GM18517 (cell line): ENCODE results near the gene NTRK2.

Experiments used
- ATAC-seq: cut with Tn5 transposase; IDR thresholded peaks from one replicate; pipeline ENCODE4 v1.9.1; 2021; ENCODE audit warnings: mild to moderate bottlenecking, moderate library complexity; ENCODE audit not compliant: unreplicated experiment

NTRK2 gene

DNA sequence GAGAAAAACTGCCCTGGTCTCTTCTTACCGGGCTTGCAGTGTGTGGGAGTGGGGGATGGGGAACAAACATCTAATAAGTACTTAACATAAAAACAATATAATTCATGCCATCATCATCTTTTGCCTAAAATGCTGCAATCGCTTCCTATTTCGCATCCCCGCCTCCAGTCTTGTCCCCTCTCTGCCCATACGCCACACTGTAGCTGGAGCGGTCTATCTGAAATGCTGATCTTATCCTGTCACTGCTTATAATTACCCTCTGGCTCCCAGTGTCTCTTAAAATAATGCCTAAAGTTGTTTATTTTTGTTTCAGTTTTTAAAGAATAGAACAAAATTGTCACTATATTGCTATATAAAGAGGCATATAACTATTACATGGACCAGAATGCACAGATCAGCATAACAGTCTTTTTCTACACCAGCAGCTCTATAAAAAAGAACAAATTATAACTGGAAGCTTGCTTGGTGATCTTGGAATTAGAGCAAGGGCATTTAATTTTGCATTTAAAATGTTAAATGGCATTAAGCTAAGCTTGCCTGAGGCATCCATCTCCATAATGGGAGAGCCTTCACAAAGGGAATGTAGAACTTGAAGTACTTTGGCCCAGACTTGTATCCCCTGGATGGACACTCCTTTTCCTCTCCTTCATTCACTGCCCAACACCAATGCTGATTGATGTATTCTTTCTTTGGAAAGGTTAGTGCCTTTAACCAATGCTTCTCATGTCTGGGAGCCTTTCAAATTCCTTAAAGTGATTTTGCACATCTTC is 12.2 kb downstream of the NTRK2 start:
- no peak for ATAC-seq

DNA sequence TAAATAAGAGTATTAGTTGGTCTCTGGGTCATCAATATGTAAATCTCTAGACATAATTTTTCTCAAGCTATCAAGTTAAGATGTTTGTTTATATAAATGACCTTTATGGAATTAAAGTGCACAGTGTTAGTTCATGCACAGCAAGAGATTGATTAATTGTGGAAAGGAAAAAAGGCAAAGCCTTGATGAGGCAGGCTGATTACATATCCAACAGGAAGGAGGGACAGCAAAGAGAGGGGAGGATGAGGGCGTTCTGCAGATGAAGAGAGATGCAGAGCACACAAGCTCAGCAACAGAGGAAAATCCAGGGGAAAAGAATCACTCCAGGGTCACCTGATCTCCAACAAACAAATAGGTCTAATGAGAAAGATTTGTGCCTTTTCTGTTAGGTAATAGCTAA is 16.5 kb downstream of the NTRK2 start:
- ATAC-seq: no peak

DNA sequence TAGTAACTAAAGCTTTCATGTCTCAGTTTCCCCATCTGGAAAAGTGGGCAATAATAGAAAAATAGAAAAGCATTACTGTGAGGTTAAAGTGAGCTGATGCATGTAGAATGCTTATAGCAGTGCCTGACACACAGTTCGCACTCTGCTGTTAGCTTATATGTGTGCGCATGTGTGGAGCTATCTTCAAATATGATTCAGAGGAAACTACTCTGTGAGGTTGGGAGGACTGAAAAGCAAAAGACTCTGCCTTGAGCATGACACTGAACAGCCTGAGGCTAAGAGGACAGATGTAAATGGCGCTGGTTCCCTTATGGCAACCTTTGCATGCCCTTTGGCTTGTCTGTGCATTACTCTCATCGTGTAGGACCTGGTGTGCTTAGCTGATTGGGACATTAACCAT is 19.4 kb downstream of the NTRK2 start:
- no peak for ATAC-seq

DNA sequence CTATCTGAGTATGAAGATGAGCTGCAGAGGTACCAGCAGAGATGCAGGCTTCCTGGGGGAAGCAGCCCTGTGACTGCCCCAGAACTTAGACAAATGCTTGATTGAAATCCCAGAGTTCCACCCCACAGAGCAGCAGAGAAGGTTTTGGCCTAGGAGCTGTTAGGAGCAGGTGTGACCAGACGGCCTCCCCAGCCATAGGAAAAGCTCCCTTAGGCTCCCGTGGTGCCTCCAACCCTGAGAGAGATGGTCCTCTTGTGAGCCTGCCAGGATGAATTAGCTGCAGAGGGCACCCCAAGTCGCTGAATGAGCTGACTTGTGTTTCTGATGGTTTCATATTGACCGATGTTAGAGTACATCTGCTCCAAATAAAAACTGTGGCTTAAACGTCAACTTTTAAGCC is 22.1 kb downstream of the NTRK2 start:
- ATAC-seq: no peak

DNA sequence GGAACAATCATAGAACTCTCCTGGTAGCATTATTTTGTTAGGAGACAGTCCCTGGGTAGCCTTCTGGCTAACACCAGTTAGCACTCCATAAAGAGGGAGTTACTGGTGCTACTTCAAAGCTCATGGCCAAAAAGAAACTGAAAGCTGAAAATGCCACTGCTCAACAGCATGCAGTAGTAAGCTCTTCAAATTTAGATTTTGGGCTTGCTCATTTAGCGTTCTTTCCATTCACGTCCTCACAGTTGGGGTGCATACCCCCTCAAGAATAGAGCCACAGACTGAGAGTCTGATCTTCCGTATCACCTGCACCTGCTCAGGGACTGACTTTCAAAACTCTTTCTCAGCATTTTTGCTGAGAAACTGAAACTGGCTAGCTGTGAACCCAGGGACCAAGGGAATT is 24.7 kb downstream of the NTRK2 start:
- ATAC-seq: peak; percentile 94

DNA sequence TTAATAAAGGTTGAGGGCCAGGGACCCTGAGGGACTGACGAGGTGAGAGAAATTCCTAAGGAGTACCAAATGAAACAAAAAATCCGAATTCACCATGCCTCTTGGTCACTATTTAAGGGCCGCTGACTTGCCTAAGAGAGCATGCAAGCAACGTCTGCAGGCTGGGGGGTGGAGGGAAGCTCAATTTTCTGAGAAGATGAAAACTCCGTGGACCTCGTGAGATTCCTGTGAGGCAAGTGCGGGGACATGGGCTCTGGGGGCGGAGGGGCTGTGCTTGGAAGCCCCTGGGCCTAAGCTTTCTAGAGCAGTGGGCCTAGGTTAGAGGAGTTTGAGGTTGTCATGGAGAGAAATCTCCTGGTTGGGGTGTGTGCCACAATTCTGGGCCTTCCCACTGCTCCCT is 27.5 kb downstream of the NTRK2 start:
- no peak for ATAC-seq

DNA sequence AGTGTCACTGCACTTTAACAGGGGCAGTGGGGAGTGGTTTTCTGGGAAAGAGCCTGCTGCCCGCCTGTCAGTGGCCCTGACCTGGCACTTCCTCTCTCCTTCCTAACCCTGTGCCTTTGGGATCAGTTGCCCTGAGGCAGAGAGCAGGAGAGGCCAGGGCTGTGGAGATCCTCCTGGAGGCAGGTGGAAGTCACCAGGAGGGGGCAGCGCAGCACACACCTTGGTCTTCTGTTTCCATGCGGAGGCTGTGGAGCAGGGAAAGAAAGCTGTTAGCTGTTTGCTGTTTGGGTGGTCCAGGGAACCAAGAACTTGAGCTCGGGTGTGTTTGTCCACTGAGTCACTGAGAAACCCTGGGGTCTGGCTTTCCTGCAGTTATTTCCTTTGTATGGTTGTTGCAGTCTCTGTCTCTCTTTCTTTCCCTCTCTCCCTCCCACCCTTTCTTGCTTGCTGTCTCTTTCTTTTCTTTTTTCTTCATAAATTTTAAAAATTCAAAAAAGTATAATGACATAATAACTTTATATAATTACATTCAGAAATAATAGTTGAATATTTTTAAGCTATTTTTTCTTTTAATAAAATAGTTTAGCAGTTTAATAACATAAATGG is 28.1 kb downstream of the NTRK2 start:
- no peak for ATAC-seq

DNA sequence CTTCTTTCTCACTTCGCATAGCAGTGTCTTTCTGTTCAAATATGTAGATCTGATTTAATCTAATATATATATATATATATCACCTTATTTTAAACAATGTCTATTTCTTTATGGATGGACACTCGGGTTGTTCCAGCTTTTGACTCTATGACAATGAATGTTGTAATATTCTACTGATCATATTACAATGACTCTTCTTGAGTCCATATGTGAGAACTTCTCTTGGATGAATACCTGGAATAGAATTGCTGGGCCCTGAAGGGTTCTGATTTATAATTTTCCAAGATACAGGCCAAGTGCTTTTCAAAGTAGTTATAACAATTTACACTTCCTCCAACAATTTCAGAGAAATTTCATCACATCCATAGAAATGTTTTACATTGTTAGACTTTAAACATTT is 28.8 kb downstream of the NTRK2 start:
- ATAC-seq: no peak

DNA sequence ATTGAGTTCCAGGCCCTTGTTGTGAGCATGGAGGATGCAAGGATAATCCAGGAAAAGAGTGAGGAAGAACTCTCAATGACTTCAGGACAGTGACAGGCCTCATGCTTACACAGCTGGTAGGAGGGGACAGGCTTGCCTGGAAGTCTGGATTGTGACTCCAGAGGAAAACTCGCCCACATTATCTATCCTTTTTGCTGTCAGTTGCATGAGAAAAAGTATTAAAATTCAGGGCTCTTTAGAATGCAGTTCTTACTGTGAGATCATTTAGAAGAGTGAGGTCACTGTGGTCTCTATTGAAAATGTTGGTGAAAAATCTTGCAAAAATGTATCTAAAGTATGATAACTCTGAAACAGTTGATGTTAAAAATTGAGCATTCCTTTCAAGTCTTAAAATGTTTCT is 30.5 kb downstream of the NTRK2 start:
- no peak for ATAC-seq

DNA sequence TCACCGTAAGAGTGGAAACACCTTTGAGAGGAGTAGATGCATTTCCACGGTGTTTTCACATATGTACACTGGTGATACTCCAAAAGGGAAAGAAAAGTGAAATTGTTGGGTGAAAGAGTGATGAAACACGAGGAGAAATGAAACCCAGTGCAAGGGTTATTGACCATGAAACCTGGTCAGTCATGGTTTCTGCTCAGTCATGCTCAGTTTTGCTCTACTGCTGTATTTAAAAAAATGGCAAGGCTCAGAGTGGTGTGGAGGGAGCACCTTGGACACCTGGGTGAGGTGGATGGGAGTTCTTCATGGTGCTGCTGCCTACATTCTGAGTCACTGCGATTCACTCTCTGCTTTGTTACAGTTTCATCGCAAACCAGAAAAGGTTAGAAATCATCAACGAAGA is 32.3 kb downstream of the NTRK2 start:
- ATAC-seq: peak; percentile 87

DNA sequence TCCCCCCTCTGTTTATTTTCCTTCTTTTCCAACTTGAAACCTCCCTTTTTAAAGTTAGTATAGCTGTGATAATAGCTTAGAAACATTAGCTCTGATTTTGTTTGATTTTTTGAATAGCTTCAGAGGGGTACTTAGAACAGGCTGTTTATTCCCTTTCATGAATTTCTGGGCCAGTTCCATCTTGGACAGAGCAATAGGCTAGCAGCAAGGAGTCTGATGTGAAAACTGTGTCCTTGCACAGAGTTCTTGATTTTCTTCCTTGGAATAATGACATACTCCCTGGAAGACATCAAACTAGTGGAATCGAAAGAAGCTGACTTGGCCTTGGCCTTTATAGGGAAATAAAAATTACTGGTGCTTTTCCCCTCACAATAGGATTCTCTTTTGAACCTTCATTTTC is 32.9 kb downstream of the NTRK2 start:
- ATAC-seq: no peak

DNA sequence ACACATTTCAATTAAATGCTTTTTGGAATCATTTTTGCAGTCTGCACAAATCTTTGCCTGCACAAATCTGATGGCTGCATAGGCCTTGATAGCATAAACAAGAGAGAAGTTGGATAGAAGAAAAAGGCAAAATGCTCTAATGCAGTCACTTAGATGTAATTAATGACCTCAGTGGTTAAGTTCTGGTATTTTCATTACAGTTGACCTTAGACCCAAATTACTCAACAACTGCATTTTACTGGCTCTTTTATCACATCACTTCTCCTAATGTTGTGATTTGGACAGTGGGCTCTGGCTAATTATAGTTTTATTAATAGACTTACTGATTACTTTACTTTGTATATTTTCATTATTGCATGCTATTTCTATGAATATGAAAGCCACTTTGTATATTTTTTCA is 34.3 kb downstream of the NTRK2 start:
- ATAC-seq: no peak

DNA sequence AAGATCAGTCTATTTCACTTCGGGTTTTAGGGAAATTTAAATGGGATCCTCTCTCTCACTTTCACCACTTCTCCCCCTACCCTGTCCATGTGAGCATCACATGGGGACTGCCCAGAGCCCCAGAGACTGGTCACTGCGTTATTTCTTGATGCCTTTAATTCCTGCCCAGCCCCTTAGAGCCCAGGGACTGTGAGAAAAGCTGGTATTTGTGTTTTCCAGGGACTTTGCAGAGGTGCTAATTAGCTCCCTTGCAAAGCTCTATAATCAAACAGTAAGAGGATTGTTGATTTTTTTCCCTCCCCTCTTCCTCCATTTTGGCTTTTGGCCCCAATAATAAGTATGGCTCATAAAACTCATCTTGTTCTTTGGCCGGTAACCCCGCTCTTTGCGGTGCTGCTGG is 35.6 kb downstream of the NTRK2 start:
- ATAC-seq: no peak

DNA sequence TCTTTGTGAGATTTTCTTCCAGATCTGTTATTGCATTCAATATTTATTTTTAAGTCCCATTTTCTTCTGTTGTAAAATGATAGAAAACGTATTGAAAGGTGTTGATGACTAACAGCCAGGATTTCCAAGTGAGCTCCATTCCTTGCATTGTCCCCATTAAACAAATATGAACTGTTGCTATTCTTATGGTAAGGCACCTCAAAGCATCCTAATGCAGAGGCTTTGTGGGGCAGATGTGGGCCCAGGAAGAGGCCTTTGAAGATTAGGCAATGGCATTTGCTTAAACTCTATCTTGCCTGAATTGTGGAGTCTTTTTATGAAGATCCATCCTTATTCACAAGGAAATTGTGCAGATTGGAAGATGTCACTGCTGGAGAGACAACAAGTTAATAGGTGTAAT is 38.9 kb downstream of the NTRK2 start:
- ATAC-seq: no peak

DNA sequence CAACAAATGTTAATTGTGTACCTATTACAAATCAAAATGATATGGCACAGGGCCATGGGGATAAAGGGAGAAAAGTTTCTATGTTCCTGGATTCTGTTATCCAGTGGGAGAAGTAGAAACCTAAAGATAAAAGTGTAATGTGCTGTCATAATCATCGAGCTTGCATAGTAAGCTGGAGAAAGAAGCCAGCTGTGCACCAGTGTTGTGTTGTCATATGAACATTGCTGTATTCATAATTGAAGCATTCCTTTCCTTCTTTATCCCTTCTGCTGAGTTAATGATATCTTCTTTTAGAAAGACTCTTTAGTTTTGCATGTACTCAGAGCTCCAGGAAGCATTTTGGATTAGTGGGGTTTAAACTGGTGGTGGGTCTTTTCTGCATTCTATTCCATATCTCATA is 39.5 kb downstream of the NTRK2 start:
- ATAC-seq: no peak

DNA sequence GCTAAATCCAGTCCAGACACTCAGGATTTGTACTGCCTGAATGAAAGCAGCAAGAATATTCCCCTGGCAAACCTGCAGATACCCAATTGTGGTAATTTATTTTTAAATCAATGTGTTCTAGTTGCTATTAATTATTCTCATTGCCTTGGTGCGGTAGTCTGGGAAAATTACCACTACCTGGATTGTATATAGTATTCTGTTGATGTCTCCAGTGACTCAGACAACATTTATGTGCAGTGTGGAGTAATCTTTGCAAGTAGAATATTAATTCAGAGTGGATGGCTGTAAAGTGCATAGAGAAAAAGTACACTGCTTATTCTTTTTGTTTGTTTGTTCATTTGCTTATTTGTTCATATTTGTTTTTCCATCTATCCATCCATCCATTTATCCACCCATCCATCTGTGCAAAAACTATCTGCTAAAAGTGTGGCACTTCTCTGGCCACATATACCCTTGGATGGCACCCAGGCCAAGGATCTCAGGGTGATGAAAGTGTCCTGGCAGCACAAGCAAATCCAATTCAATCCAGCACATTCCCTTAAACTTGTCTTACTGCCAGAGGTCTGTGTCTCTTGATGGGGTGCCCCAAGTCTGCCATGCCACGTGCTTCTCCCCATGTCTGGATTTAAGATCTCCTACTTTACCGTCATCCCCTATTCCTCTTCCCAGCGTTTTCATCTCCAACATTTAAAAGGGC is 41.3 kb downstream of the NTRK2 start:
- no peak for ATAC-seq

DNA sequence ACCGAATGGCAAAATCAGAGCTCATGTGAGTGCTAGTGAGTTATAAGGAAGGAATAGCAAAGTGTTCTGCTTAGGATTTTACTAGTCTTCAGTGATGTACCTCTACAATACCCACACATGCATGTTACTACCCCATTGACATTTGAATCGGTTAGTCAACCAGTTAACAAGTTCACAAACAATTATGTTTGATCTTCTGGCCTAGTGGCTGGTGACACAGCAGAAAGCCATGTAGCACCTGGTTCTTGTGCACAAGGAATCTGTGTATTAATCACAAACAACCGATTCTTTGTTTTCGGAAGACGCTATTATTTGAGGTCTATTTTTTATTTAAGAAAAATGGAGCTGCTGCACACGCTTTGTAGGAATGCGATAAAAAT is 41.9 kb downstream of the NTRK2 start:
- no peak for ATAC-seq

DNA sequence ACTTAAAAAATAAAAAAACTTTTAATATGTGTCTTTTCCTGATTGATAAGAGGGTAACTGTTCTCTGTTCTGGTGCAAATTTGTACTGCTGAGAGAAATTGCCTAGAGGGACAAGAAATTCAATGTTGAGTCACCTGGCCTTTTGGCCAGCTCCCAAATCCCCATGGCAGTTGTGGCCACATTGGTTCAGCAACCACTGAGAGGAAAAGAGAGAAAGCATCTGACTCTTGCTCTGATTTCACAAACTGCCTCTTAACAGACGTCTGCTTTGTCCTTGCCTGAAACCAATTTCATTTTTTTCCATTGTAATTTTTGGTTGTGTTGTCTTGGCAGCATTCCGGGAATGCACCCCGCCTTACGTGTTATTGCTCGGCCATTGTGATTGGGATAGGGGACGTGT is 42.4 kb downstream of the NTRK2 start:
- no peak for ATAC-seq

DNA sequence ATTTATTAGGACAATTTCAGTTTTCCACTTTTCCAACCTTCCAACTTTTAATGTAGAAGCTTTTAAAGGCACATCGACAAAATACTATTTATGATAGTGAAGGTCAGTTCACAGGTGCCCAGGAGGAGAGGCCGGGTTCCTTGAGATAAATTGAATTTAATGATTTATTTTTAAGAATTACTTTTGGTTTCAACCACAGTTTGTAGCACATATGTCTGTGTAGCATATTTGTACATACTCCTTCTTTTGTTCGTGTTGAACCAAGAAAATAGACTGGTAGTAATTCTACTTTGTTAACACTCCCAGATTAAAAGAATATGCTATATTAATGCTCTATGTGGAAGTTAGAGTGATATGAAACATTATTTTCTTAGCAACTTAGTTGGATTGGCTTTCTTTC is 46.7 kb downstream of the NTRK2 start:
- ATAC-seq: no peak

DNA sequence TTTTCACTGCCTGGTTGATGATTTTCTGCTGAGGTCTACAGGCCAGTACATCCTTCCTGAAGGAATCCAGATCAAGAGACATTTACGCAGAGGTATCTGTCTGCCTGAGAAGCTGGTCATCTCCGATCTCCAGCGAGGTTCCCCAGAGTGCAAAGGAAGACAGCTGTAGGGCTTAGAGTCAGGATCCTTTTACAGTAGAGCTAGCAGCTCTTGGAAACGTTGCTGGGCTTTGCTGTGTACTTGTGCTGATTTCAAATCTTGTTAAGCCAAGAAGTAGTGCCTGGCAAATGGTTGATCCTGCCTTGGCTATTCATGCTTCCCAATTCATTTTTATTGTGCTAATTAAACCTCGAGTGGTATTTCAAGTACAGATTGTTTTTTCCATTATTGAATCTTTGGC is 48.9 kb downstream of the NTRK2 start:
- ATAC-seq: no peak

DNA sequence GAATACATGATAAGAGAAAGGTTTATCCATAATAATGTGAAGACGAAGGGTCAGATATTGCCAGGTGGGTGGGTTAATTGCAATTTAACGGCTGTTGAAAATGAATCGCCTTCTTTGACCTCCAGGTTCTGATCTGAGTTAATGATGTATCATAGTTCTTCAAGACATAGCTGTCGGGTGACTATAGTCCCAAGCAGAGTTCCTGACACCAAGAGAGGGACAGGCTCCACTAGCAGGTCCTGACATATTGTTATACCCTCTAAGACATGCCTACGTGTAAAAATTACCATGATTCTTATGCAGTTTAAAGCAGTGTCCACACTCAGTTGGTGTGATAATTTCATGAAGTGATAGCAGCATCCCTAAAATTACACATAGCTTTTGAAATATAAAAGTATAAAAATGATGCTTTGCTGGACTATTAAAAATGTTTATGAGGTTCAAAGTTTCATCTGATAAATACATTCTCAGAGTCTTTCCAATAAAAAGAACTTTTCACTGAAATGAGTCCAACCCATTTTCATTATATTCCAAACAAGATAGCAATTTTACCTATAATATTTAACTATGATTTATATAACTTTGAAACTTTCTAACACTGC is 53.0 kb downstream of the NTRK2 start:
- ATAC-seq: no peak

DNA sequence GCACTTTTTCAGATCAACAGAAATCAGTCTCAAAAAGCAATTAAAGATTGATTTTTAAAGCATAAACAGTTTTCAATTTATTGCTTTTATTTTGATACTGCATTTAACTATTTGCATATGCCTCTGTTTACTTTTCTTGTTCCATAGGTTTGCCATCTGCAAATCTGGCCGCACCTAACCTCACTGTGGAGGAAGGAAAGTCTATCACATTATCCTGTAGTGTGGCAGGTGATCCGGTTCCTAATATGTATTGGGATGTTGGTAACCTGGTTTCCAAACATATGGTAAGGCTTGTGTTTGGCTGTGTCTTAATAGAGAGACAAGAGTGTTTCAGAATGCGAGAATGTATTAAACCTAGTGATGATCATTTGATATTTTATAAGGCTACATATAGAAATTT is 53.9 kb downstream of the NTRK2 start:
- no peak for ATAC-seq
